ENCODE results near the gene IFNB1.

The IFNB1 gene

GRCh38 chr9:21077781-21078180 is at the start of gene IFNB1:
Gene IFNB1, minus strand, starts transcription at chr9:21077942. Its CDS starts 73 bp downstream, at chr9:21077869.
- DNase-seq (ENCODE audit: low read depth), result no peak

GRCh38 chr9:21121595-21122251 is 44.0 kb upstream of the IFNB1 start:
- DNase-seq (ENCODE audit: low read depth), result no peak

GRCh38 chr9:21121079-21121478 is 43.3 kb upstream of the IFNB1 start:
- DNase-seq (ENCODE audit: low read depth), result no peak

- DNase-seq (ENCODE audit: low read depth), result no peak
These were observed 41.5 kb upstream of the IFNB1 start for GRCh38 chr9:21119093-21119770.

GRCh38 chr9:21114311-21114710 is 36.6 kb upstream of the IFNB1 start:
- DNase-seq (ENCODE audit: low read depth), result no peak

- no peak for DNase-seq (ENCODE audit: low read depth)
These were observed 33.2 kb upstream of the IFNB1 start for GRCh38 chr9:21110708-21111576.

- no peak for DNase-seq (ENCODE audit: low read depth)
These were observed 27.0 kb upstream of the IFNB1 start for GRCh38 chr9:21104787-21105186.

- no peak for DNase-seq (ENCODE audit: low read depth)
These were observed 24.6 kb upstream of the IFNB1 start for GRCh38 chr9:21102305-21102704.

GRCh38 chr9:21097817-21098216 is 20.1 kb upstream of the IFNB1 start:
- no peak for DNase-seq (ENCODE audit: low read depth)

GRCh38 chr9:21096901-21097255 is 19.1 kb upstream of the IFNB1 start:
- DNase-seq (ENCODE audit: low read depth), result no peak

GRCh38 chr9:21096172-21096900 is 18.6 kb upstream of the IFNB1 start:
- no peak for DNase-seq (ENCODE audit: low read depth)

- no peak for DNase-seq (ENCODE audit: low read depth)
These were observed 17.8 kb upstream of the IFNB1 start for GRCh38 chr9:21095561-21095960.

GRCh38 chr9:21086538-21086937 is 8.8 kb upstream of the IFNB1 start:
- DNase-seq (ENCODE audit: low read depth), result no peak

- DNase-seq (ENCODE audit: low read depth), result no peak
These were observed 7.3 kb upstream of the IFNB1 start for GRCh38 chr9:21085005-21085404.

GRCh38 chr9:21084242-21084850 is 6.6 kb upstream of the IFNB1 start:
- DNase-seq (ENCODE audit: low read depth), result no peak

- DNase-seq (ENCODE audit: low read depth), result no peak
These were observed 4.9 kb upstream of the IFNB1 start for GRCh38 chr9:21082671-21083070.

- no peak for DNase-seq (ENCODE audit: low read depth)
These were observed 4.3 kb upstream of the IFNB1 start for GRCh38 chr9:21081999-21082398.

- no peak for DNase-seq (ENCODE audit: low read depth)
These were observed 3.7 kb upstream of the IFNB1 start for GRCh38 chr9:21081451-21081850.

- DNase-seq (ENCODE audit: low read depth), result no peak
These were observed 3.1 kb upstream of the IFNB1 start for GRCh38 chr9:21080793-21081192.

GRCh38 chr9:21078702-21079101 is 960 bp upstream of the IFNB1 start:
- DNase-seq (ENCODE audit: low read depth), result no peak

GRCh38 chr9:21075484-21075883 is 2.3 kb downstream of the IFNB1 start:
- no peak for DNase-seq (ENCODE audit: low read depth)

- no peak for DNase-seq (ENCODE audit: low read depth)
These were observed 6.8 kb downstream of the IFNB1 start for GRCh38 chr9:21070906-21071305.
